GM12878 (cell line): ENCODE data around the gene DSE. TPM values are rescaled to one million over a fixed set of nuclear protein-coding genes. Genes with fewer than 3 reads are reported as not detected.

Source experiments
- ATAC-seq: fragments of 200-7000 bp; cut with Tn5 transposase; 3 replicates; pipeline ENCODE4 v1.9.1; 2020; ENCODE audit warnings: mild to moderate bottlenecking, moderate library complexity
- BruUV-seq: library from RNA; stranded (reverse); fragments of 400-500 nt; replicated peaks from 2 replicates; lab custom pipeline; 2021; lab: Mats Ljungman, UMichigan
- CTCF ChIA-PET: fragments of 300-600 bp; sonication (Branson Sonifier 250); formaldehyde crosslinking; extraction: SDS; loops from one replicate; lab custom pipeline; 2021; ENCODE audit warnings: inconsistent platforms; lab: Yijun Ruan, JAX
- POLR2A ChIA-PET: fragments of 350-600 bp; formaldehyde crosslinking; extraction: SDS; loops from one replicate; lab custom pipeline; 2021; ENCODE audit warnings: inconsistent platforms; lab: Charles Lee
- RAD21 ChIA-PET: fragments of 300-600 bp; sonication (Branson Sonifier 250); formaldehyde crosslinking; loops from one replicate; lab custom pipeline; 2023; ENCODE audit warnings: antibody characterized with exemption; ENCODE audit not compliant: unreplicated experiment; lab: Charles Lee
- SMC1A ChIA-PET: fragments of 300-600 bp; sonication (Branson Sonifier 250); formaldehyde crosslinking; loops from one replicate; lab custom pipeline; 2023; ENCODE audit not compliant: unreplicated experiment, uncharacterized antibody; lab: Charles Lee
- DNase-seq: peaks from one replicate; pipeline ENCODE4 v3.0.0-alpha.2; 2011; ENCODE audit warnings: low read depth, low spot score
- FAIRE-seq: peaks from 3 replicates; lab custom pipeline; 2011; peaks lifted over from hg19 to GRCh38; lab: Jason Lieb, UNC
- H2AFZ ChIP-seq: 2 replicates; pipeline ENCODE4 v1.6.0; 2011; ENCODE audit warnings: low read depth, low read length, control low read depth; ENCODE audit not compliant: control insufficient read depth
- H3K27ac ChIP-seq: 2 replicates; pipeline ENCODE4 v1.5.1; 2011; ENCODE audit warnings: control low read depth; ENCODE audit not compliant: control insufficient read depth, insufficient read depth
- H3K27me3 ChIP-seq, 2 experiments: replicated peaks in 1 of 2; 2 replicates each; pipeline versions ENCODE4 v1.6.0 to v1.6.1; 2011; ENCODE audit warnings: low read length in 1 of 2; ENCODE audit not compliant: control insufficient read depth in 2 of 2, insufficient read depth in 2 of 2
- H3K36me3 ChIP-seq, 2 experiments: 2 replicates each; pipeline ENCODE4 v1.5.1; 2011; ENCODE audit warnings: low read length in 1 of 2; ENCODE audit not compliant: control insufficient read depth in 2 of 2, insufficient read depth in 2 of 2
- H3K4me1 ChIP-seq: 2 replicates; pipeline ENCODE4 v1.6.1; 2011; ENCODE audit warnings: mild to moderate bottlenecking, low read length, moderate library complexity, mixed read lengths; ENCODE audit not compliant: control insufficient read depth, insufficient read depth
- H3K4me2 ChIP-seq: 2 replicates; pipeline ENCODE4 v1.6.0; 2011; ENCODE audit warnings: control low read depth; ENCODE audit not compliant: control insufficient read depth, insufficient read depth
- H3K4me3 ChIP-seq: fragments of 200-600 bp; sonication (generic); 2 replicates; pipeline ENCODE4 v1.5.1; 2016
- H3K79me2 ChIP-seq: 2 replicates; pipeline ENCODE4 v1.6.0; 2011; ENCODE audit warnings: low read length; ENCODE audit not compliant: control insufficient read depth, insufficient read depth
- H3K9ac ChIP-seq: 2 replicates; pipeline ENCODE4 v1.8.0; 2011; ENCODE audit warnings: low read length, control low read depth, mixed read lengths; ENCODE audit not compliant: control insufficient read depth, insufficient read depth
- H3K9me3 ChIP-seq: replicated peaks from 3 replicates; pipeline ENCODE4 v1.5.1; 2011; ENCODE audit warnings: mild to moderate bottlenecking, low read length; ENCODE audit not compliant: control insufficient read depth, insufficient read depth
- H4K20me1 ChIP-seq: 2 replicates; pipeline ENCODE4 v1.6.0; 2011; ENCODE audit not compliant: control insufficient read depth, insufficient read depth
- BCL3 ChIP-seq: IDR thresholded peaks from 2 replicates; pipeline ENCODE4 v1.6.1; 2011; ENCODE audit warnings: borderline replicate concordance, low read depth, mild to moderate bottlenecking, moderate library complexity, low read length; ENCODE audit not compliant: insufficient read depth, poor library complexity, severe bottlenecking
- CEBPZ ChIP-seq: fragments of 150-350 bp; IDR thresholded peaks from 2 replicates; pipeline ENCODE4 v1.6.1; 2016; ENCODE audit warnings: low read depth, low read length
- GABPA ChIP-seq: IDR thresholded peaks from 2 replicates; pipeline ENCODE4 v1.6.1; 2014; ENCODE audit warnings: antibody characterized with exemption, low read depth, mild to moderate bottlenecking, inconsistent platforms
- HDAC2 ChIP-seq: fragments of 200-600 bp; sonication (generic); IDR thresholded peaks from 2 replicates; pipeline ENCODE4 v1.6.1; 2017
- PBX3 ChIP-seq: IDR thresholded peaks from 2 replicates; pipeline ENCODE4 v1.6.1; 2011; ENCODE audit warnings: mild to moderate bottlenecking, low read depth, low read length, moderate library complexity; ENCODE audit not compliant: insufficient replicate concordance
- POLR2A ChIP-seq: IDR thresholded peaks from 2 replicates; pipeline ENCODE4 v1.6.1; 2011; ENCODE audit warnings: low read depth, mild to moderate bottlenecking, low read length
- POU2F2 ChIP-seq: IDR thresholded peaks from 3 replicates; pipeline ENCODE4 v1.6.1; 2011; ENCODE audit warnings: low read depth, mild to moderate bottlenecking, low read length, borderline replicate concordance
- RAD51 ChIP-seq: fragments of 450-650 bp; IDR thresholded peaks from 2 replicates; pipeline ENCODE4 v1.6.1; 2016; ENCODE audit warnings: moderate library complexity, mild to moderate bottlenecking, inconsistent platforms
- TAF1 ChIP-seq: IDR thresholded peaks from 2 replicates; pipeline ENCODE4 v1.6.1; 2011; ENCODE audit warnings: mild to moderate bottlenecking, low read depth, low read length, borderline replicate concordance
- ZBED1 ChIP-seq: IDR thresholded peaks from 2 replicates; pipeline ENCODE4 v1.6.1; 2016; ENCODE audit warnings: borderline replicate concordance
- ZNF592 ChIP-seq: fragments of 450-650 bp; IDR thresholded peaks from 2 replicates; pipeline ENCODE4 v1.6.1; 2017; ENCODE audit warnings: mild to moderate bottlenecking, moderate library complexity
- WGBS: methylation state at CpG from one replicate; pipeline ENCODE4 v1.1.6; 2016; ENCODE audit warnings: low lambda C conversion rate; ENCODE audit not compliant: insufficient replicate concordance, insufficient coverage; ENCODE audit errors: missing lambda C conversion rate; 5-methylcytosine and 5-hydroxymethylcytosine counted together
- in situ Hi-C: fragments of 300-500 bp; cut with MboI; formaldehyde crosslinking; loops from 9 replicates; pipeline ENCODE4 v1.14.3; 2018; ENCODE audit warnings: mixed read lengths
- intact Hi-C: fragments of 100-400 bp; cut with micrococcal nuclease; formaldehyde crosslinking; loops from one replicate; pipeline ENCODE4 v1.14.2; 2022; ENCODE audit not compliant: unreplicated experiment
- polyA plus RNA-seq, 11 experiments: library from polyadenylated mRNA; depleted of rRNA in 4 of 11; unstranded in 6 of 11; stranded (reverse) in 5 of 11; fragments of >200 nt; fragmentation: Nextera tagmentation in 4 of 11; fragmentation: Illumina TruSeq in 1 of 11; extraction: Ambion mirVana in 4 of 11; extraction: Trizol in 1 of 11; gene quantifications; 1 replicate in 1 of 11; 2 replicates in 10 of 11; pipeline versions ENCODE4 v1.2.1 to v1.2.3, GENCODE V29; 2011 to 2016; ENCODE audit warnings: inconsistent platforms in 2 of 11, missing spikeins in 2 of 11, low read depth in 1 of 11
- total RNA-seq, 4 experiments: library from RNA; depleted of rRNA in 3 of 4; stranded (reverse); fragments of >200 nt in 3 of 4; fragmentation: Illumina TruSeq in 1 of 4; extraction: Trizol in 1 of 4; gene quantifications; 2 replicates each; pipeline versions ENCODE4 v1.2.1 to v1.2.3, GENCODE V29; 2013 to 2021

DSE gene
- total and polyA plus RNA-seq, 10 of the 15 experiments (the other 5 are each of a cell fraction or from before 2014, with no cell fraction given) = 12.6 to 76.4 (median 43.0) TPM

- no peak overlapping the region for H3K4me2 ChIP-seq
- no peak for ATAC-seq
- no peaks in the 10 kb centered on the region for H3K27me3 ChIP-seq
- H3K4me1 ChIP-seq = no peaks in the 10 kb centered on the region
- BruUV-seq = no TSS peak
- ChIA-PET RAD21 (no interaction called here), POLR2A (interaction anchor here (0.6 kb wide), 1 partner anchor 89 kb away, joined by 3 read pairs; no protein-coding TSS in a partner anchor), SMC1A (no interaction called here), CTCF (no interaction called here)
- no peak overlapping the region for H3K4me3 ChIP-seq
- H4K20me1 ChIP-seq = no peaks in the 10 kb centered on the region
- TF ChIP-seq GABPA (no peak), TAF1 (no peak), ZBED1 (no peak), ZNF592 (no peak), HDAC2 (no peak), PBX3 (no peak), BCL3 (no peak), POU2F2 (no peak), CEBPZ (no peak), POLR2A (no peak), RAD51 (no peak)
- WGBS = 35% methylated on average over 1 of the region's 1 CpG
- no peaks in the 10 kb centered on the region for H3K36me3 ChIP-seq
- H3K27ac ChIP-seq = no peak overlapping the region
- no peak for DNase-seq
- FAIRE-seq = no peak
- H3K9me3 ChIP-seq = no peaks in the 10 kb centered on the region; the same call in 2 of the 3 replicates
- no peaks in the 10 kb centered on the region for H3K79me2 ChIP-seq
- in situ Hi-C loops (no loop called here), intact Hi-C loops (no loop called here)
- H3K9ac ChIP-seq = no peak overlapping the region
- no peak overlapping the region for H2AFZ ChIP-seq
Observed at GRCh38 chr6:116335612-116336215, 35.0 kb upstream of the DSE start.
